CD4-positive, alpha-beta T cell (primary cell): ENCODE measurements around the gene ZNF74. TPM values are rescaled to one million over a fixed set of nuclear protein-coding genes. Genes with fewer than 3 reads are reported as not detected.

Source experiments
- ATAC-seq: fragments of 200-7000 bp; cut with Tn5 transposase; one replicate; pipeline ENCODE4 v1.10.0; 2022; ENCODE audit warnings: mild to moderate bottlenecking; ENCODE audit not compliant: poor library complexity
- CTCF ChIA-PET: fragments of 350-600 bp; sonication (Branson Sonifier 250); formaldehyde crosslinking; loops from one replicate; lab custom pipeline; 2021; ENCODE audit warnings: antibody characterized with exemption, inconsistent platforms; lab: Charles Lee
- POLR2A ChIA-PET: fragments of 350-600 bp; sonication (Branson Sonifier 250); formaldehyde crosslinking; loops from one replicate; lab custom pipeline; 2021; ENCODE audit warnings: antibody characterized with exemption, inconsistent platforms; lab: Charles Lee
- DNase-seq, 14 experiments: peaks; one replicate each; pipeline ENCODE4 v3.0.0-alpha.2; 2013 to 2020; ENCODE audit warnings: mixed read lengths in 2 of 14
- H3K27ac ChIP-seq, 2 donors: one replicate each; pipeline versions ENCODE4 v1.5.1 to v1.7.0; 2013; ENCODE audit warnings: low read length in 2 of 2, low read depth in 1 of 2, mild to moderate bottlenecking in 1 of 2
- H3K27me3 ChIP-seq, 2 experiments: 1 replicate in 1 of 2; 2 replicates in 1 of 2; pipeline versions ENCODE4 v1.6.1 to v1.7.0; 2013; ENCODE audit warnings: low read length in 2 of 2, control low read depth in 1 of 2, mild to moderate bottlenecking in 1 of 2, moderate library complexity in 1 of 2; ENCODE audit not compliant: insufficient read depth in 2 of 2, control insufficient read depth in 1 of 2
- H3K36me3 ChIP-seq: one replicate; pipeline ENCODE4 v1.6.1; 2013; ENCODE audit warnings: low read length, control low read depth; ENCODE audit not compliant: insufficient read depth
- H3K4me1 ChIP-seq: one replicate; pipeline ENCODE4 v1.6.1; 2013; ENCODE audit warnings: low read length, control low read depth; ENCODE audit not compliant: insufficient read depth
- H3K4me3 ChIP-seq: one replicate; pipeline ENCODE4 v1.5.1; 2013; ENCODE audit warnings: mild to moderate bottlenecking, low read length, moderate library complexity
- H3K9me3 ChIP-seq, 2 experiments: 1 replicate in 1 of 2; 2 replicates in 1 of 2; pipeline versions ENCODE4 v1.6.1 to v1.7.0; 2013; ENCODE audit warnings: low read length in 2 of 2, mild to moderate bottlenecking in 2 of 2, control low read depth in 1 of 2, moderate library complexity in 1 of 2; ENCODE audit not compliant: control insufficient read depth in 1 of 2, insufficient read depth in 1 of 2
- H3K27ac Mint-ChIP-seq: one replicate; pipeline ENCODE4 v1.8.0; 2020; ENCODE audit warnings: mixed read lengths
- H3K27me3 Mint-ChIP-seq: one replicate; pipeline ENCODE4 v1.8.0; 2021; ENCODE audit warnings: mixed read lengths
- H3K36me3 Mint-ChIP-seq: one replicate; pipeline ENCODE4 v1.8.0; 2021; ENCODE audit warnings: low read depth, mixed read lengths
- H3K4me1 Mint-ChIP-seq: one replicate; pipeline ENCODE4 v1.8.0; 2021; ENCODE audit warnings: low read depth, mixed read lengths
- H3K4me3 Mint-ChIP-seq: one replicate; pipeline ENCODE4 v1.8.0; 2020; ENCODE audit warnings: mild to moderate bottlenecking, mixed read lengths
- H3K9me3 Mint-ChIP-seq: one replicate; pipeline ENCODE4 v1.8.0; 2020; ENCODE audit warnings: mixed read lengths
- intact Hi-C, 2 experiments: fragments of 100-400 bp; cut with DNase I in 1 of 2; cut with micrococcal nuclease in 1 of 2; formaldehyde crosslinking; loops; one replicate each; pipeline versions ENCODE4 v1.15.1 to v1.9.0; 2023 to 2025; cut with DNase I, micrococcal nuclease
- total RNA-seq, 174 experiments: library from RNA in 2 of 174; stranded (reverse) in 2 of 174; gene quantifications; one replicate each; pipeline ENCODE4 v1.2.3 and lab custom pipeline; 2021 to 2026
- TF ChIP-seq, protein P1 (sequence below): fragments of 200-600 bp; IDR thresholded peaks from one replicate; pipeline ENCODE4 v1.8.0; 2022; ENCODE audit warnings: antibody characterized with exemption, mild to moderate bottlenecking

ZNF74 gene
- total RNA-seq, 2 experiments from 2014 or later = 1.7 to 2.3 TPM

DNA sequence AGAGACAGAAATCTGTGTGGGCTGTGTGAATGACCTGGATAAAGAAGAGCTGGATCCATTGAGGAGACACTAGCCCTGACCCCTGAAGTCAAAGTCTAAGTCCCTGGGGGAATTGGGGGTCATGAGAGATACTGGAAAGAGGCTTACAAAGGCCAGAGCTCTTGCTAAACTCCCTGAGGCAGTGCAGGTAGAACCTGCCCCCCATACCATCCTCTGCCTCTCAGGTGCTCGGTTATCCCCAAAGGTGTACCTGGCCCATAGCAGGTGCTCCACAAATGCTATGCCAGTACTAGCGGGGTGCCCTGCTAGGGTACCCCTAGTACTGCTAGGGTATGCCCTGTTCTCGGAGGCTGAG, 62.7 kb downstream of the ZNF74 start:
- Histone ChIP-seq H3K4me1 (peaks cover 29% of the 10 kb centered on the region), H3K27me3 (no peaks in the 10 kb centered on the region), H3K36me3 (peaks cover 18% of the 10 kb centered on the region), H3K27ac (no peak overlapping the region), H3K9me3 (no peaks in the 10 kb centered on the region), H3K4me3 (no peak overlapping the region)
- ATAC-seq = no peak
- peaks cover 39% of the 10 kb centered on the region for H3K4me1 Mint-ChIP-seq
- H3K4me3 Mint-ChIP-seq = no peak overlapping the region
- no peaks in the 10 kb centered on the region for H3K9me3 Mint-ChIP-seq
- no peaks in the 10 kb centered on the region for H3K27me3 Mint-ChIP-seq
- ChIA-PET CTCF (interaction anchor here (0.8 to 1.5 kb wide), 11 partner anchors 8 to 210 kb away, joined by 3 to 35 read pairs (median 3); no protein-coding TSS in a partner anchor), POLR2A (interaction anchor here (0.9 to 1.6 kb wide), 7 partner anchors 15 to 101 kb away, joined by 3 to 13 read pairs (median 4); no protein-coding TSS in a partner anchor)
- no peak for DNase-seq
- TF ChIP-seq, protein P1, sequence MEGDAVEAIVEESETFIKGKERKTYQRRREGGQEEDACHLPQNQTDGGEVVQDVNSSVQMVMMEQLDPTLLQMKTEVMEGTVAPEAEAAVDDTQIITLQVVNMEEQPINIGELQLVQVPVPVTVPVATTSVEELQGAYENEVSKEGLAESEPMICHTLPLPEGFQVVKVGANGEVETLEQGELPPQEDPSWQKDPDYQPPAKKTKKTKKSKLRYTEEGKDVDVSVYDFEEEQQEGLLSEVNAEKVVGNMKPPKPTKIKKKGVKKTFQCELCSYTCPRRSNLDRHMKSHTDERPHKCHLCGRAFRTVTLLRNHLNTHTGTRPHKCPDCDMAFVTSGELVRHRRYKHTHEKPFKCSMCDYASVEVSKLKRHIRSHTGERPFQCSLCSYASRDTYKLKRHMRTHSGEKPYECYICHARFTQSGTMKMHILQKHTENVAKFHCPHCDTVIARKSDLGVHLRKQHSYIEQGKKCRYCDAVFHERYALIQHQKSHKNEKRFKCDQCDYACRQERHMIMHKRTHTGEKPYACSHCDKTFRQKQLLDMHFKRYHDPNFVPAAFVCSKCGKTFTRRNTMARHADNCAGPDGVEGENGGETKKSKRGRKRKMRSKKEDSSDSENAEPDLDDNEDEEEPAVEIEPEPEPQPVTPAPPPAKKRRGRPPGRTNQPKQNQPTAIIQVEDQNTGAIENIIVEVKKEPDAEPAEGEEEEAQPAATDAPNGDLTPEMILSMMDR = no peak
- H3K27ac Mint-ChIP-seq = no peak overlapping the region
- peaks cover 59% of the 10 kb centered on the region for H3K36me3 Mint-ChIP-seq
- intact Hi-C loops = loop anchor here (1.0 to 10.0 kb wide), 4 partner anchors 26 to 98 kb away; no protein-coding TSS in a partner anchor

DNA sequence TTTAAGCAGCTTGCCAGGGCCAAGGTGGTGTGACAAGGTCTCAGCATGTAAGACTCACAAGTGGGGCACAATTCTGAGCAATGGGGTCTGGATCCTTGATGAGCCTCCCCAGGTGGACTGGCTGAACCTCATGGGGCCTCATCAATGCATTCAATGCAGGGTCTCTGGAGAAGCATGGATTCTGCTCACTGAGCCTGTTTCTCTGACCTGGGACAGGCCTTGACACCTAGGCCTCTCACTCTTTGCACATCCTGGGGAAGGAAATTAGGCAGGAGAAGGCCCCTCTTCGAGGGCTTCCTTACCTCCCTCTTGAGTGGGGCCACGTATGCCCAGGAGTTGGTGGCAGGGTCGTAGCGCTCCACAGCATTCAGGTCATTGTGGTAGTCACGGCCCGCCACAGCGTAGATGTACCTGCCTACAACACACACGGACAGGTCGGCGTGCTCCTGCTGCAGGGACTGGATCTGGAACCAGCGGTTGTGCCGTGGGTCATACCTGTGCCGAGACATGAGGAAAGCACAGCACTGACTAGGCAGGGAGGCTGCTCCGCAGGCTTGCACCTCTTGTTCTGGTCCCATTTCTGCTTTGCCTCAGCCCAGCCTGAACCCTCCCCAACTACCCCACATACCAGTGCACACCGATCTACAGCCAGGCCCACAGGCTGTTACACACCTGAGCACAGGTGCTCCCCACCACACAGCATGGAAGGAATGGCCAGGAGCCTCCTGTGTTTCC, 63.7 kb downstream of the ZNF74 start:
- peaks cover 49% of the 10 kb centered on the region for H3K36me3 Mint-ChIP-seq
- DNase-seq (no peak), ATAC-seq (no peak)
- TF ChIP-seq, protein P1 = no peak
- Histone ChIP-seq H3K27me3 (no peaks in the 10 kb centered on the region), H3K4me3 (no peak overlapping the region), H3K9me3 (no peaks in the 10 kb centered on the region), H3K36me3 (peaks cover 18% of the 10 kb centered on the region), H3K27ac (no peak overlapping the region), H3K4me1 (peaks cover 38% of the 10 kb centered on the region)
- no peaks in the 10 kb centered on the region for H3K9me3 Mint-ChIP-seq
- no peak overlapping the region for H3K27ac Mint-ChIP-seq
- H3K27me3 Mint-ChIP-seq = no peaks in the 10 kb centered on the region
- intact Hi-C loops = loop anchor here in 1 of 2 experiments (10.0 kb wide), 1 partner anchor 97 kb away; no protein-coding TSS in a partner anchor
- POLR2A ChIA-PET = interaction anchor here (1.3 kb wide), 1 partner anchor 100 kb away, joined by 4 read pairs; no protein-coding TSS in a partner anchor
- H3K4me3 Mint-ChIP-seq = no peak overlapping the region
- CTCF ChIA-PET = no interaction called here
- H3K4me1 Mint-ChIP-seq = peaks cover 43% of the 10 kb centered on the region

Other genes starting within 250 kb of the ZNF74 start
- not detected for gene CCDC188, start 243.1 kb upstream of the ZNF74 start, total RNA-seq
- gene RTN4R, start 125.8 kb upstream of the ZNF74 start, total RNA-seq = under 1 TPM; 0.36 to 0.50 TPM
- gene DGCR6L, start 74.1 kb upstream of the ZNF74 start, total RNA-seq = 10 to 100 TPM; 29.1 to 31.2 TPM
- gene SCARF2, start 43.7 kb downstream of the ZNF74 start, total RNA-seq = 1 to 10 TPM; 2.5 to 3.1 TPM
- 10 to 100 TPM; 24.1 to 27.7 TPM for gene KLHL22, start 101.6 kb downstream of the ZNF74 start, total RNA-seq
- 100 to 1,000 TPM; 181 to 191 TPM for gene MED15, start 113.5 kb downstream of the ZNF74 start, total RNA-seq